Measurements from ENCODE around the gene PHIP.

PHIP gene

GRCh38 chr6:79066828-79067227 is 11.2 kb downstream of the PHIP start:
- no peak for DNase-seq

GRCh38 chr6:79066330-79066729 is 11.7 kb downstream of the PHIP start:
- DNase-seq: no peak

DNA sequence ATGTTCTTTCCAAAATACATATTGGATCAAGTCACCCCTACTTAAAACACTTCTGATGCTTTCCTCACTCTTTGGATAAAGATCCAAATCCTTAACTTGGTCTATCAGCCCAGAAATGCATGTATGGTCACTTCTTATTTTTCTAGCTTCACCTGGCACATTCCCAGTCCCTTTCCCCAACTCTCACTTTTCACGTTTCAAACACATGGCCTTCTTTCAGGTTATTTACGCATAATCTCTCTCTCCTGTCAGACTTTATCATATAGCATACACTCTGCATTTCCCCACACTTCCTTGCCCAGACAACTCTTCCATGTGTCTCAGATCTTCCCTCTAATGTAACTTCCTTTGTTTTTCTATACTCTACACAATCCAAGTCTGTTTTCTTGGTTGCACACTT is 12.8 kb downstream of the PHIP start:
- DNase-seq: no peak

- no peak for DNase-seq
Measured at GRCh38 chr6:79064635-79065034, 13.4 kb downstream of the PHIP start.

DNA sequence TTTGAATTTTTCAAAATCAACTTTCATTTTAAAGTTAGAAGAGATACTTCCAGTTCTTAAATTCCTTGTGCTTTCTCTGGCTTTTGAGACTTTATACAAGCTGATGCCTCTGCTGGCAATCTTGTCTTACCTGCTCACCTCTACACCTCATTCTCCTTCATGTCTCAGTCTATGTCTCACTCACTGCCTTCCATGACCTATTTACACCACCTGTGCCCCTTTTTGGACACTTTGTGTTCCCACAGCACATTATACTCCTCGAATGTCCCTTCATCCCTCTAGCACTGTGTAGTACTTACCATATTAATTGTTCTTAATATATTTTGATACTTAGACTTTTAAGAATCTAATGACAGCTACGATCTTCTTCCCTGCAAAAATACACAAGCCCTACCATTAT is 15.3 kb downstream of the PHIP start:
- DNase-seq: no peak

DNA sequence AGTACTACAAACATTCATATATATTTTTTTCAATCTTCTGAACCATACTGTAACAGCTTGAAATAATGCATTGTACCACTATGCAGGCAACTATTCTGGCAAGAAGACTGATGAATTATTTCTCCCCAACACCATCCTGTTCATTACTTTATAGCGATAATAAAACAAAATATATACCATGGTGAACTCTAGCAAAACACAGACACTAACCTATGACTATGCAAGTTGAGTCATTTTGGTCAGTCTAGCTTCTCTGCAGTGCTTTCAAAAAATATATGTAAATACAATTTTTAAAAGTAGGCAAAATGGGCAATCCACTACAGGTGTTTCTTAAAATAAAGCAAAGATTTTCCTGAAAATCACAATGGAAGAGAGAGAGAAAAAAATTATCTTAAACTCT is 20.3 kb downstream of the PHIP start:
- no peak for DNase-seq

- no peak for DNase-seq
Measured at GRCh38 chr6:79056226-79056625, 21.8 kb downstream of the PHIP start.

GRCh38 chr6:79048611-79049010 is 29.4 kb downstream of the PHIP start:
- no peak for DNase-seq

DNA sequence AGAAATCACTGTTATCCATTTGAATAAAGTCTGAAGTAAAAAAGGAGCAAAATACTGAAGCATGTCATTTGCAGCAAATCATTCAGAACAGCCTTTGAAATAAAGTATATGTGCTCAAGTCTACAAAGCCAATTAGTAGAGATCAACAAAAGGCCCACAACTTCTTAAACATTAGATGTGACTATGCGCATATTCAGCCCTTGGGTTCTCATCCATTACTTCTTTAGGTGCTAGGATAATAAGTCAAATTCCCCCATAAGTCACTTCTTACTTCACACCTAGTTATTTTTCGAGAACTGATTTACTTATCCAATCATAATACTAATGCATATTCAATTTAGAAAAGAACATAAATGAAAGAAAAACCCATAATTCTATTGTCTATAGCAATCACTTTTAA is 31.0 kb downstream of the PHIP start:
- DNase-seq: no peak

GRCh38 chr6:79045966-79046365 is 32.1 kb downstream of the PHIP start:
- no peak for DNase-seq

GRCh38 chr6:79042799-79043126 is 35.3 kb downstream of the PHIP start:
- no peak for DNase-seq

DNA sequence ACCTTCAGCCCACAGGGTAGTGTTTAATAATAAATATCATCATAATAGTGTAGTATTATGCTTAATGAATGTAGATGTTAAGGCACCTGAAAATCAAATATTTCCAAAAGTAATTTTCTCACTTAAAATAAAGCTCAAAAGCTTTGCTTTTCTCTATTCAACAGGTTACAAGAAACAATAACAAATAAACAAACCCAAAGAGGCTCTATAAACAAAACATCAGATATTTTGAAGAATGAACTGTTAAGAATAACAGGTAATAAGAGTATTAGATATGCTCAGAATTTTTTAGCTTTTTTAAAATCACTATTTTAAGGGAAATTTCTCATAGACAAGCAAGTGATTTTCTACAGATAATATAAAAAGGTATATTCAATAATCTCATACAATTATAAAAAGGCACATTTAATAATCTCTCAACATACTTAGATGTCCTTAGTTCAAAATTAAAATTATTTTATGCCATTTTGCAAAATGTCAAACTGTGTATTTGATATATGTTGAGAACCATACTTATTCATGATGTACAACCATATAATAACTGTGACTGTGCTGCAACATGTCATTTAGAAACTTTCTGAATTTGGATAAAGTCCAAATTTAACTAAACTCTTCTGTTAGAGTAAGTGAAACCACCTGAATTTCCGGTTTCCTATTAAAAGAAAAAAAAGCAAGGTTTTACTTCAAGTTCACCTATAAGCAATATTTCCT is 35.8 kb downstream of the PHIP start:
- DNase-seq: no peak

GRCh38 chr6:79040083-79040482 is 38.0 kb downstream of the PHIP start:
- no peak for DNase-seq

DNA sequence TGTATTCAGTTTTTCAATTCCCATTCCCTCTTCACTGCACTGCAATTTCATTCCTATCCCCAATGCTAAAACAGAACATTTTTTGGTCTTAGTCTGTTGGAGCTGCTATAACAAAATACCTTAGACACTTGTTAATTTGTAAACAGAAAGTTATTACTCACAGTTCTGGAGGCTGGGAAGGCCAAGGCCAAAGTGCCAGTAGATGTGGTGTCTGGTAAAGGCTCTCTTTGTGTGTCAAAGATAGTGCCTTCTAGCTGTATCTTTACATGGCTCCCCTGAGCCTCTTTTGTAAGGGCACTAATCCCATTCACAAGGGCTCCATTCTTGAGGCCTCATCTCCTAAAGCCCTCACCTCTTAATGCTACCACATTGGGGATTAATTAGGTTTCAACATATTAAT is 40.0 kb downstream of the PHIP start:
- no peak for DNase-seq

- DNase-seq: no peak
Measured at GRCh38 chr6:79034865-79035264, 43.2 kb downstream of the PHIP start.

- DNase-seq: no peak
Measured at GRCh38 chr6:79033279-79033678, 44.8 kb downstream of the PHIP start.

DNA sequence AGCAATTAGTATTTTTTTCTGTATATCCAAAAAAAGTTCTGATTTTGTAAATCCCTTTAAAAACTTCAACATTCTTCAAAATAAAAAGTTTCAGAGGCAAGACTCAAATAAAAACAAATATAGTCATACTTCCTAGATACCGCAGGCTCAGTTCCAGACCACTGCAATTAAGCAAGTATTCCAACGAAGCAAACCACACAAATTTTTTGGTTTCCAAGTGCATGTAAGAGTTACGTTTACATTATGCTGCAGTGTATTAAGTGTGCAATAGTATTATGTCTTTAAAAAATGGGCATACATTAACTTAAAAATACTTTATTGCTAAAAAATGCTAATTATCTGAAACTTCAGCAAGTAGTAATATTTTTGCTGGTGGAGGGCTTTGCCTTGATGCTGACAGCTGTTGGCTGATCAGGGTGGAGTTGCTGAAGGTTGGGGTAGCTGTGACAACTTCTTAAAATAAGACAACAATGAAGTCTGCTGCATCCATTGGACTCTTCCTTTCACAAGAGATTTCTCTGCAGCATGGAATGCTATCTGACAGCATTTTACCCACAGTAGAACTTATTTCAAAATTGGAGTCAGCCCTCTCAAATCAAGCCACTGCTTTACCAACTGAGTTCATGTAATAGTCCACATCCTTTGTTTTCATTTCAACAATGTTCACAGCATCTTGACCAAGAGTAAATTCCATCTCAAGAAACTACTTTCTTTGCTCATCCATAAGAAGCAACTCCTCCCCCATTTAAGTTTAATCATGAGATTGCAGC is 46.0 kb downstream of the PHIP start:
- no peak for DNase-seq

DNA sequence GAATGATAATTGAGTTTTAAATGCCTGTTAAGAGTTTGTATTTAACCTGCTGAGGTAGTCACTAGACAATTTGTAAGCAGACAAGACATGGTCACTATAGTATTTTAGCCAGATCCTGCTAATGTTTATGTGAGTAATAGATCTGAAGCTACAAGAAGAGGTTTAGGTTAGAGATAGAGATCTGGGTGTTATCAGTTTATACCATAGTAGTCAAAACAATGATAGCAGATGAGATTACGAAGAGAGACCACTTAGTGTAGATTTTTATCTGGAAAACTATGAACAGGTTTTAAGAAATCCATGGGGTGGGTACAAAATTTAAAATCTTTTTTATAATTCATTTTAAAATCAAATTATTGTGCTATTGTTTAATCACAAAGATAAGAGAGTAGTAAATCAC is 47.5 kb downstream of the PHIP start:
- no peak for DNase-seq

GRCh38 chr6:79030023-79030422 is 48.0 kb downstream of the PHIP start:
- DNase-seq: no peak

DNA sequence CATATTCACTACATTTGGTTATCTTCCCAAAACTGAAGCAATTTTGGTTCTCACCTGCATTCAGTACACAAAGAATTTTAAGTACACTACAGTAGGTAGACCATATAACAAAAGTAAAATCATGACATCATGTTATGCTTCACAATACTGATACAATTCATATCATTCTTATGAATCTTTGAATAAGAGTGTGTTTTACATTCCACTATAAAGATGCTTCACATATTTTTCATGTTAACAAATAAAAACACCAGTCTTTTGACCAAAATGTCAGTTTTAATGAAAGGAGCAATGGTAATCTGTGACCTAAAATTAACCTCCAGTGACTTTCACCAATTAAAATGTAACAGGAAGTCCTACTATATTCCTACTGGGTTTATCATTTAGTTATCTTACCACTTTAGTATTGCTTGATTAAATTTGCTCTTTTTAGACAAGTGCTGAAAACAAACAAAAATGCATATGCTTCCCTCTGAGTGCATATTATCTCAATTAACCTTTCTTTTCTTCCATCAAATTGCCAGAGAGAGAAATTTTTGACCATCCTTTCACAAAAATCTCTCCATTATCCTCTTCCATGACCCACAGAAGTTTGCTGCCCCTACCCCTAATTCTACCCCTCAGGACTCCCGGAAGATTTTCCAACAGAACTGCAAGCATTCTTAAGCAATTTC is 49.3 kb downstream of the PHIP start:
- no peak for DNase-seq

DNA sequence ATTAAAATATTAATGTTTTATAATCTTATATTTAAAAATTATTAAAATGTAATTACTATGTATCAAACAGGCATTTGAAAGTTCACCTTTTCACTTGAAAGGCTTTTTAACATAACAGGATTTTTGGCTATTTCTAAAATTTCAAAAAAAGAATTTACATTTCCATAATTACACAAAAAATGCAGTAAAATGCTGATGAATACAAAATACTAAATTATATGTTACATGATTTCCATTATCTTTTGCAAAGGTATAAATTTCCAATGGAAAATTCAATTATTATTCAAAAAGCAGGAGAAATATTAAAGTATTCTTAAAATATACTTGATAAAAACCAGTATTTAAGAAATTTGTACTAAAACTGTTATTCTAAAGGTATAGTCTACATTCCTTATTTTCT is 66.1 kb downstream of the PHIP start:
- no peak for DNase-seq

- DNase-seq: no peak
Measured at GRCh38 chr6:79010422-79010821, 67.6 kb downstream of the PHIP start.

GRCh38 chr6:79009819-79010218 is 68.2 kb downstream of the PHIP start:
- DNase-seq: no peak

DNA sequence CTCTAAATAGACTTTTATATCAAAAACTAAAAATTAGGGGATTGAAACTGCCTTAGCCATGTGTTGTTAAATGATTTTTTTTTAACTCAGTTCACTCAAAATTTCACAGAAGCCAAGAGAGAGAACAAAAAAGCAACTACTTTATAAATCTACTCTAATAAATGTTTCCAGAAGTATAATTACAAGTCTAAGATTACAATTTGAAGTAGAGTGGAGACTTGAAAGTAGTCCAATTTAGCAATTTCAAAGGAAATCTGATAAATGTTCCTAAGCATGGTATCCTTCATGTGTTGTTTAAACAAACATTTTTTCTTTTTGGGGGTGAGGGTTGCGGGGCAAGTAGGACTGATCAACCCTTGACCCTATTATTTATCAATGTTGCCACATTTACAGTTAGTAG is 72.6 kb downstream of the PHIP start:
- no peak for DNase-seq

All from T1000 (cell line).